CD4-positive, alpha-beta T cell treated with Interleukin-15 for 1 hour (primary cell): Measurements from ENCODE around the gene ABHD12.

ENCODE experiments used
- DNase-seq: peaks from one replicate; pipeline ENCODE4 v3.0.0-alpha.2; 2020

Gene ABHD12

GRCh38 chr20:25380945-25381614, 9.6 kb downstream of the ABHD12 start:
- no peak for DNase-seq

- no peak for DNase-seq
These were observed 11.5 kb downstream of the ABHD12 start for GRCh38 chr20:25378884-25379733.

- DNase-seq = no peak
These were observed 12.3 kb downstream of the ABHD12 start for GRCh38 chr20:25378189-25378883.

GRCh38 chr20:25376886-25377285, 13.7 kb downstream of the ABHD12 start:
- DNase-seq = no peak

- no peak for DNase-seq
These were observed 14.4 kb downstream of the ABHD12 start for GRCh38 chr20:25376236-25376635.

GRCh38 chr20:25374842-25375241, 15.8 kb downstream of the ABHD12 start:
- no peak for DNase-seq

GRCh38 chr20:25372584-25373336, 17.9 kb downstream of the ABHD12 start:
- no peak for DNase-seq

GRCh38 chr20:25369971-25370370, 20.7 kb downstream of the ABHD12 start:
- DNase-seq = no peak

- no peak for DNase-seq
These were observed 21.1 kb downstream of the ABHD12 start for GRCh38 chr20:25369529-25369928.

GRCh38 chr20:25368976-25369375, 21.7 kb downstream of the ABHD12 start:
- DNase-seq = no peak

- no peak for DNase-seq
These were observed 22.1 kb downstream of the ABHD12 start for GRCh38 chr20:25368526-25368925.

GRCh38 chr20:25364879-25365699, 25.5 kb downstream of the ABHD12 start:
- DNase-seq = no peak

- no peak for DNase-seq
These were observed 26.4 kb downstream of the ABHD12 start for GRCh38 chr20:25364180-25364788.

- no peak for DNase-seq
These were observed 29.4 kb downstream of the ABHD12 start for GRCh38 chr20:25361287-25361683.

GRCh38 chr20:25360631-25361286, 29.9 kb downstream of the ABHD12 start:
- DNase-seq = no peak

- no peak for DNase-seq
These were observed 34.2 kb downstream of the ABHD12 start for GRCh38 chr20:25356271-25356933.

- no peak for DNase-seq
These were observed 34.8 kb downstream of the ABHD12 start for GRCh38 chr20:25355866-25356265.

GRCh38 chr20:25355011-25355595, 35.5 kb downstream of the ABHD12 start:
- DNase-seq = no peak

GRCh38 chr20:25353747-25354705, 36.6 kb downstream of the ABHD12 start:
- DNase-seq = no peak
